ENCODE measurements around the gene WNT6.

Gene WNT6

GRCh38 chr2:218894151-218894879 lies 34.7 kb downstream of the WNT6 start:
- DNase-seq, result no peak

- DNase-seq, result no peak
These were observed 35.2 kb downstream of the WNT6 start for GRCh38 chr2:218894880-218895157.

- DNase-seq, result no peak
These were observed 35.7 kb downstream of the WNT6 start for GRCh38 chr2:218895326-218895725.

- DNase-seq, result no peak
These were observed 36.3 kb downstream of the WNT6 start for GRCh38 chr2:218895759-218896500.

GRCh38 chr2:218896501-218897393 lies 37.1 kb downstream of the WNT6 start:
- peak; percentile 64 for DNase-seq

- no peak for DNase-seq
These were observed 37.9 kb downstream of the WNT6 start for GRCh38 chr2:218897394-218898108.

- DNase-seq, result peak; percentile 29
These were observed 38.7 kb downstream of the WNT6 start for GRCh38 chr2:218898109-218898878.

GRCh38 chr2:218899147-218899546 lies 39.5 kb downstream of the WNT6 start:
- no peak for DNase-seq

- DNase-seq, result no peak
These were observed 42.8 kb downstream of the WNT6 start for GRCh38 chr2:218902427-218902826.

GRCh38 chr2:218904176-218904575 lies 44.6 kb downstream of the WNT6 start:
- no peak for DNase-seq

GRCh38 chr2:218908721-218909619 lies 49.4 kb downstream of the WNT6 start:
- DNase-seq, result peak; percentile 83

- no peak for DNase-seq
These were observed 51.1 kb downstream of the WNT6 start for GRCh38 chr2:218910741-218911140.

GRCh38 chr2:218920504-218920903 lies 60.9 kb downstream of the WNT6 start:
- DNase-seq, result no peak
